Esophagus mucosa (tissue), 1 donor: ENCODE results near the gene MCM7. TPM values are rescaled to one million over a fixed set of nuclear protein-coding genes. Genes with fewer than 3 reads are reported as not detected.
"Not testable (repeated sequence)": the region's sequence is repeated elsewhere in the genome, so short reads cannot be mapped to it uniquely, and the experiment has no call there.

Source experiments
- ATAC-seq: fragments of 200-7000 bp; cut with Tn5 transposase; one replicate; pipeline ENCODE4 v1.9.1; 2020
- total RNA-seq: library from RNA; stranded (reverse); gene quantifications from one replicate; pipeline ENCODE4 v1.2.4, GENCODE V29; 2023
- donor health status: DM: yes; HTN: yes; CAD: no.

Gene MCM7
- total RNA-seq: 53.0 TPM

GRCh38 chr7:100101016-100101862 is at the start of gene MCM7, which contains the start of gene AP4M1:
Gene MCM7, minus strand, starts transcription at chr7:100101397. Its CDS starts 103 bp downstream, at chr7:100101294.
Gene AP4M1, plus strand, starts transcription at chr7:100101643. Its CDS starts 72 bp downstream, at chr7:100101715.
- peak; percentile 94 for ATAC-seq

GRCh38 chr7:100148559-100149328 is 47.5 kb upstream of the MCM7 start, which contains the start of gene LAMTOR4:
Gene LAMTOR4, plus strand, starts transcription at chr7:100148918. Its CDS starts 55 bp downstream, at chr7:100148973.
- ATAC-seq: peak; percentile 99

GRCh38 chr7:100148225-100148558 is 47.0 kb upstream of the MCM7 start:
- peak; percentile 3 for ATAC-seq

- ATAC-seq: no peak
Measured at GRCh38 chr7:100147278-100147677, 46.1 kb upstream of the MCM7 start.

GRCh38 chr7:100146350-100146749 is 45.2 kb upstream of the MCM7 start:
- not testable (repeated sequence) for ATAC-seq

GRCh38 chr7:100142461-100142860 is 41.3 kb upstream of the MCM7 start:
- no peak for ATAC-seq

- ATAC-seq: no peak
Measured at GRCh38 chr7:100141555-100141949, 40.4 kb upstream of the MCM7 start.

GRCh38 chr7:100137851-100138760 is 36.9 kb upstream of the MCM7 start:
- ATAC-seq: peak; percentile 43

- peak; percentile 62 for ATAC-seq
Measured at GRCh38 chr7:100132697-100133151, 31.5 kb upstream of the MCM7 start.

GRCh38 chr7:100132126-100132525 is 30.9 kb upstream of the MCM7 start:
- ATAC-seq: no peak

- no peak for ATAC-seq
Measured at GRCh38 chr7:100130608-100131453, 29.6 kb upstream of the MCM7 start.

- peak; percentile 60 for ATAC-seq
Measured at GRCh38 chr7:100130220-100130607, 29.0 kb upstream of the MCM7 start.

- ATAC-seq: no peak
Measured at GRCh38 chr7:100128637-100128963, 27.4 kb upstream of the MCM7 start.

GRCh38 chr7:100127866-100128636 is 26.9 kb upstream of the MCM7 start:
- ATAC-seq: no peak

- ATAC-seq: peak; percentile 82
Measured at GRCh38 chr7:100126931-100127865, 26.0 kb upstream of the MCM7 start, which contains the start of gene MBLAC1. Gene MBLAC1, plus strand, starts transcription at chr7:100126967. Its CDS starts 429 bp downstream, at chr7:100127396.

GRCh38 chr7:100126239-100126930 is 25.2 kb upstream of the MCM7 start:
- ATAC-seq: no peak

GRCh38 chr7:100124301-100125230 is 23.4 kb upstream of the MCM7 start:
- ATAC-seq: no peak

- no peak for ATAC-seq
Measured at GRCh38 chr7:100122568-100122967, 21.4 kb upstream of the MCM7 start.
